Endothelial cell of umbilical vein (primary cell): ENCODE data around the gene SH3BP4. TPM values are rescaled to one million over a fixed set of nuclear protein-coding genes. Genes with fewer than 3 reads are reported as not detected.

Source experiments
- BruUV-seq: library from RNA; stranded (reverse); fragments of 400-500 nt; replicated peaks from 2 replicates; lab custom pipeline; 2021; lab: Mats Ljungman, UMichigan
- CTCF ChIA-PET: fragments of 300-600, 350-600 bp; sonication (Branson Sonifier 250); formaldehyde crosslinking; loops from one replicate; lab custom pipeline; 2021; ENCODE audit warnings: antibody characterized with exemption, inconsistent platforms; lab: Charles Lee
- POLR2A ChIA-PET: fragments of 300-600, 350-600 bp; sonication (Branson Sonifier 250); formaldehyde crosslinking; loops from one replicate; lab custom pipeline; 2021; ENCODE audit warnings: antibody characterized with exemption, inconsistent platforms; lab: Charles Lee
- DNase-seq: peaks from one replicate; pipeline ENCODE4 v3.0.0-alpha.2; 2011; ENCODE audit warnings: low read depth, low spot score
- FAIRE-seq: peaks from 2 replicates; lab custom pipeline; 2011; peaks lifted over from hg19 to GRCh38; lab: Jason Lieb, UNC
- H2AFZ ChIP-seq: 2 replicates; pipeline ENCODE4 v1.6.0; 2012; ENCODE audit warnings: low read depth, low read length, control low read depth, inconsistent platforms
- H3K27ac ChIP-seq: 2 replicates; pipeline ENCODE4 v1.5.1; 2011; ENCODE audit warnings: low read depth, mild to moderate bottlenecking, control low read depth, low read length, moderate library complexity; ENCODE audit not compliant: insufficient read depth
- H3K27me3 ChIP-seq, 2 experiments: 2 replicates each; pipeline versions ENCODE4 v1.6.0 to v1.6.1; 2011; ENCODE audit warnings: low read length in 2 of 2, mixed read lengths in 1 of 2; ENCODE audit not compliant: control insufficient read depth in 2 of 2, insufficient read depth in 2 of 2
- H3K36me3 ChIP-seq, 2 experiments: 2 replicates in 1 of 2; 3 replicates in 1 of 2; pipeline ENCODE4 v1.5.1; 2011; ENCODE audit warnings: low read length in 2 of 2, mild to moderate bottlenecking in 1 of 2, moderate library complexity in 1 of 2; ENCODE audit not compliant: control insufficient read depth in 2 of 2, insufficient read depth in 2 of 2; ENCODE audit errors: extremely low read depth in 1 of 2
- H3K4me1 ChIP-seq: 3 replicates; pipeline ENCODE4 v1.5.1; 2011; ENCODE audit warnings: mild to moderate bottlenecking, low read length; ENCODE audit not compliant: control insufficient read depth, insufficient read depth; ENCODE audit errors: extremely low read depth
- H3K4me2 ChIP-seq: 2 replicates; pipeline ENCODE4 v1.6.1; 2011; ENCODE audit warnings: low read length, control low read depth, mixed read lengths; ENCODE audit not compliant: insufficient read depth
- H3K4me3 ChIP-seq, 3 experiments: fragments of 200-600 bp in 1 of 3; sonication (generic), shearing (Covaris generic) in 1 of 3; replicated peaks in 1 of 3; 2 replicates each; pipeline ENCODE4 v1.5.1; 2011 to 2016; ENCODE audit warnings: control low read depth in 3 of 3, low read length in 3 of 3, mild to moderate bottlenecking in 2 of 3, inconsistent platforms in 1 of 3, low read depth in 1 of 3, moderate library complexity in 1 of 3; ENCODE audit not compliant: insufficient read depth in 1 of 3
- H3K79me2 ChIP-seq: 2 replicates; pipeline ENCODE4 v1.6.0; 2012; ENCODE audit warnings: low read length, inconsistent platforms; ENCODE audit not compliant: control insufficient read depth, insufficient read depth
- H3K9ac ChIP-seq: replicated peaks from 2 replicates; pipeline ENCODE3; 2011; ENCODE audit warnings: low read length, control low read depth; ENCODE audit not compliant: insufficient read depth; ENCODE audit errors: extremely low read depth
- H3K9me1 ChIP-seq: replicated peaks from 3 replicates; pipeline ENCODE4 v1.6.0; 2011; ENCODE audit warnings: mild to moderate bottlenecking, low read length; ENCODE audit not compliant: control insufficient read depth, insufficient read depth; ENCODE audit errors: extremely low read depth
- H3K9me3 ChIP-seq: replicated peaks from 2 replicates; pipeline ENCODE4 v1.5.1; 2012; ENCODE audit warnings: low read length, inconsistent platforms; ENCODE audit not compliant: control insufficient read depth, insufficient read depth
- H4K20me1 ChIP-seq: replicated peaks from 2 replicates; pipeline ENCODE3; 2011; ENCODE audit warnings: mild to moderate bottlenecking, low read length; ENCODE audit not compliant: control insufficient read depth, insufficient read depth; ENCODE audit errors: extremely low read depth
- CTCF ChIP-seq, 2 donors: IDR thresholded peaks; 1 replicate in 1 of 2; 2 replicates in 1 of 2; pipeline ENCODE4 v1.5.1; 2011; ENCODE audit warnings: low read length in 2 of 2, mild to moderate bottlenecking in 2 of 2, moderate library complexity in 2 of 2, control low read depth in 1 of 2, inconsistent platforms in 1 of 2, low read depth in 1 of 2; ENCODE audit not compliant: insufficient read depth in 1 of 2; ENCODE audit errors: extremely low read depth in 1 of 2
- EZH2 ChIP-seq: IDR thresholded peaks from 2 replicates; pipeline ENCODE4 v1.6.1; 2012; ENCODE audit warnings: borderline replicate concordance, low read depth, mild to moderate bottlenecking, moderate library complexity, low read length, inconsistent platforms; ENCODE audit not compliant: severe bottlenecking
- FOS ChIP-seq: IDR thresholded peaks from 2 replicates; pipeline ENCODE4 v1.6.1; 2011; ENCODE audit warnings: mild to moderate bottlenecking, low read length, moderate library complexity, borderline replicate concordance; ENCODE audit not compliant: insufficient read depth
- GATA2 ChIP-seq: IDR thresholded peaks from 2 replicates; pipeline ENCODE4 v1.7.0; 2011; ENCODE audit warnings: low read depth, mild to moderate bottlenecking, moderate library complexity, mixed read lengths, low read length; ENCODE audit not compliant: insufficient read length, insufficient read depth
- JUN ChIP-seq: IDR thresholded peaks from 2 replicates; pipeline ENCODE4 v1.6.1; 2011; ENCODE audit warnings: borderline replicate concordance, low read depth; ENCODE audit not compliant: insufficient read length, insufficient read depth
- MYC ChIP-seq: IDR thresholded peaks from one replicate; pipeline ENCODE4 v1.6.1; 2011; ENCODE audit warnings: mild to moderate bottlenecking, low read depth, low read length
- POLR2A ChIP-seq: IDR thresholded peaks from 2 replicates; pipeline ENCODE4 v1.6.1; 2012; ENCODE audit warnings: low read depth, mild to moderate bottlenecking, control low read depth, low read length
- POLR2AphosphoS5 ChIP-seq: IDR thresholded peaks from 2 replicates; pipeline ENCODE4 v1.6.1; 2012; ENCODE audit warnings: low read depth, mild to moderate bottlenecking, control low read depth, low read length, moderate library complexity; ENCODE audit not compliant: insufficient read depth
- dilution Hi-C: fragments of 300-500 bp; cut with MboI; formaldehyde crosslinking; loops from one replicate; pipeline ENCODE4 v1.15.0; 2019; ENCODE audit warnings: low sequenced_read_pairs; ENCODE audit not compliant: extremely low pct_ligation_motif_present
- intact Hi-C: fragments of 100-400 bp; cut with micrococcal nuclease; formaldehyde crosslinking; loops from one replicate; pipeline ENCODE4 v1.10.0; 2022
- polyA plus RNA-seq, 4 experiments: library from polyadenylated mRNA; depleted of rRNA in 3 of 4; stranded (reverse) in 3 of 4; unstranded in 1 of 4; fragments of >200 nt; gene quantifications; 2 replicates each; pipeline versions ENCODE4 v1.2.1 to v1.2.3, GENCODE V29; 2011 to 2012; ENCODE audit warnings: missing spikeins in 1 of 4
- total RNA-seq: library from RNA; stranded (reverse); gene quantifications from 2 replicates; pipeline ENCODE4 v1.2.3, GENCODE V29; 2021
- TF ChIP-seq, protein P1 (sequence below): IDR thresholded peaks from 2 replicates; pipeline ENCODE4 v1.6.1; 2011; ENCODE audit not compliant: insufficient read depth, insufficient read length

SH3BP4 gene
- total and polyA plus RNA-seq, 2 donors (not counting 3 experiments of a cell fraction or from before 2014, with no cell fraction given) = 85.2 to 100.0 TPM

- no TSS peak for BruUV-seq
- DNase-seq (no peak), FAIRE-seq (no peak)
- H3K36me3 ChIP-seq = no peaks in the 10 kb centered on the region
- H3K9ac ChIP-seq = no peak overlapping the region
- dilution Hi-C loops (no loop called here), intact Hi-C loops (no loop called here)
- no peak overlapping the region for H3K27ac ChIP-seq
- no peaks in the 10 kb centered on the region for H3K79me2 ChIP-seq
- H2AFZ ChIP-seq = no peak overlapping the region
- no peaks in the 10 kb centered on the region for H4K20me1 ChIP-seq
- H3K27me3 ChIP-seq = peaks cover 0 to 5% of the 10 kb centered on the region in 2 experiments
- no peaks in the 10 kb centered on the region for H3K9me3 ChIP-seq
- TF ChIP-seq POLR2A = no peak
- TF ChIP-seq EZH2 = no peak
- TF ChIP-seq CTCF (IDR thresholded peaks at IDR 0.05; ENCODE audit: extremely low read depth in 1 of 2, insufficient read depth in 1 of 2, low read depth in 1 of 2, low read length in 2 of 2) = no peak
- TF ChIP-seq JUN = no peak
- no peak for TF ChIP-seq GATA2
- TF ChIP-seq MYC = no peak
- TF ChIP-seq, protein P1, sequence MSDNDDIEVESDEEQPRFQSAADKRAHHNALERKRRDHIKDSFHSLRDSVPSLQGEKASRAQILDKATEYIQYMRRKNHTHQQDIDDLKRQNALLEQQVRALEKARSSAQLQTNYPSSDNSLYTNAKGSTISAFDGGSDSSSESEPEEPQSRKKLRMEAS = no peak
- no peak for TF ChIP-seq POLR2AphosphoS5
- TF ChIP-seq FOS = no peak
- no peaks in the 10 kb centered on the region for H3K9me1 ChIP-seq
- ChIA-PET CTCF (no interaction called here), POLR2A (no interaction called here)
- no peaks in the 10 kb centered on the region for H3K4me1 ChIP-seq
- no peak overlapping the region for H3K4me2 ChIP-seq
- H3K4me3 ChIP-seq = no peak overlapping the region
Measured at GRCh38 chr2:234920836-234921235, 31.0 kb upstream of the SH3BP4 start.
